Jurkat, Clone E6-1 (cell line): Measurements from ENCODE around the gene RAX.

Experiments used
- DNase-seq: peaks from one replicate; pipeline ENCODE4 v3.0.0-alpha.2; 2011; ENCODE audit warnings: low read depth, low spot score
- H3K4me3 ChIP-seq: 2 replicates; pipeline ENCODE4 v1.5.1; 2011; ENCODE audit warnings: mild to moderate bottlenecking, low read length, control low read depth, moderate library complexity

Gene RAX

GRCh38 chr18:59275406-59275949 is 2.2 kb upstream of the RAX start:
- H3K4me3 ChIP-seq, result no peak overlapping the region
- no peak for DNase-seq

- DNase-seq, result no peak
- H3K4me3 ChIP-seq, result no peak overlapping the region
Observed at GRCh38 chr18:59274533-59274928, 1.3 kb upstream of the RAX start.

GRCh38 chr18:59273759-59274532 is 692 bp upstream of the RAX start:
- DNase-seq, result no peak
- no peak overlapping the region for H3K4me3 ChIP-seq

GRCh38 chr18:59272221-59272888 is 899 bp downstream of the RAX start:
- no peak overlapping the region for H3K4me3 ChIP-seq
- DNase-seq, result no peak

GRCh38 chr18:59271606-59272220 is 1.5 kb downstream of the RAX start:
- no peak overlapping the region for H3K4me3 ChIP-seq
- no peak for DNase-seq

DNA sequence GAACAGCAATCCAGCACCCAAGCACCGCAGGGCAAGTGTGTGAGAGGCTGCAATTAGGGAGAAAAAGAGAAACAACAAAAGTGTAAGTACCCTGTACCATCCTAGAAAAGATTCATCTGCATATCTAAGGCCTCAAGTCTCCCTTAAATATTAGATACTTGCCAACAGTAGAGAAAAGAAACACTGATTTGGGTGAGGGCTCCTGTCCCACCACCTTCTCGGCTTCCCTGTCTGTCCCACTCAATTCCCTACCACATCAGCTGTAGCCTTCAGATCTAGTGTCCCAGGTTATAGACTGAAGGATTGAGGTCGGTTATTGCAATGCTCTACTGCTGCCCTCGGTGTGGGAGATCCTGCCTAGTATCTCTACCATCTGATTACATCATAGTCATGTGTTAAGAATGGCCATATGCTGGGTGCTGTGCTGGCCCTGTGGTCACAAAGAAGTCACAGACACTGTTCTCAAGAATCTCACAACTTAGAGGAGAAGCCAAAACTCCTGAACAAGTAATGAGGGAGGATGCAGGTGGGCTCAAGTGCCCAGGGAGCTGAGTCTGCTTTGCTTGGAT is 2.5 kb downstream of the RAX start:
- no peak overlapping the region for H3K4me3 ChIP-seq
- no peak for DNase-seq

DNA sequence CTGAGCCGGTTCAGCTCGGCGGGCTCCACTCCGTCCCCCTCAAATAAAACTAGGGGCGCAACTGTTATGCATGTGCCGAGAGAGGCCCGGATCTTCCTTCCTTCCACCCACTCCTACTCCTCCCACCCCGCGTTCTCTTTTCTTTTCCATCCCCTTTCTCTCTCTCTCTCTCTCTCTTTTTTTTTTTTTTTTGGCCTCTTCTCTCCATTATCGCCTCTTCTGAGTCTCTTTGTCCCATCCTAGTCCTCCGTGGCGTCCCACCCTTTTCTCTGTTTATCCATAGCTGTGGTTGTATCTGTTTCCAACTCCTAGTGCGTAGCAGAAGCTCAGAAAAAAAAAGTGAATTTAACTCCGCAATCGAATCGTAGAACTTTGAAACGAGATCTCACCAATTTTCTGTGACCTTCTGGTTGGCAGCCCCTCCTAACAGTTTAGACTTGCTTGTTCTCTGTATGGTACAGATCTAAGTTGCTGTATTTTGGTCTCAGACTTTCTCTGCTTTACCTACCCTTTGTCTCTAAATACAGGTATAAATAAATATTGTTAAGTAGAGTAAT is 3.6 kb downstream of the RAX start:
- no peak overlapping the region for H3K4me3 ChIP-seq
- no peak for DNase-seq

DNA sequence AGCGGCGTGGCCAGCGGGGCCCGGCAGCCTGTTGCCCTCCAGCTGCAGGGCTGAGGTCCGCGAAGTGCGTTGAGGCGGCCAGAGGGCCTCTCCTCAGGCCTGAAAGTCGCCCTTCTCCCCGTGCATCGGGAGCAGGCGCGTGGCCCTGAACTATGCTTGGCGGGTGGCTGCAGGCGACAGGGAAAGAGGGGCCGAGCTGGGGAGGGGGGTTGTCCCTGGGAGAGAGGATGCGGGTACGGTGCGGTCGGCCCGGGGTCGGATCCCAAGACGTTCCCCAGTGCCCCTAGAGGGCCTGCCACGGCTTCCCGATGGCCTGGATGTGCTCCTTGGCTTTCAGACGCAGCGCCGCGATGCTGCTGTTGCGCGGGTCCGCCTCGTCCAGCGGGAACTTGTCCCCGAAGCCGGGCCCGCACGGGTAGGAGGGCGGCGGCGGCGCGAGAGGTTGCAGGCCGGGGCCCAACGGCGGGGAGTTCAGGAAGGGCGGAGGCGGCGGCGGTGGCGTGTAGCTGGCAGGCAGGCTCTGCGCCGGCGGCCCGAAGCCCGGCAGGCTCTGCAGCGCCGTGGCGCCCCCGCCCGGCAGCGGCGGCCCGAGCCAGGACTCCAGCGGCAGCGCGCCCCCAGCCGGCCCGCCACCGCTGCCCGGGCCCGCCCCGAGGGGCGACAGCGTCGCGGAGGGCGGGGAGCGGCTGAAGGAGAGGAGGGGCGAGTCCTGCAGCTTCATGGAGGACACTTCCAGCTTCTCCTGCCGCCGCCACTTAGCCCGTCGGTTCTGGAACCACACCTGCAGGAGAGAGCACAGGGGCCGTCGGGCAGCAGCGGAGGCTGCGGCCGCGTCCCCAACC is 4.3 kb downstream of the RAX start:
- no peak for DNase-seq
- H3K4me3 ChIP-seq, result no peak overlapping the region

GRCh38 chr18:59268127-59268720 is 5.0 kb downstream of the RAX start:
- H3K4me3 ChIP-seq, result no peak overlapping the region
- DNase-seq, result no peak

GRCh38 chr18:59267503-59268126 is 5.6 kb downstream of the RAX start:
- H3K4me3 ChIP-seq, result no peak overlapping the region
- DNase-seq, result no peak

GRCh38 chr18:59266886-59267502 is 6.3 kb downstream of the RAX start:
- no peak for DNase-seq
- H3K4me3 ChIP-seq, result no peak overlapping the region

DNA sequence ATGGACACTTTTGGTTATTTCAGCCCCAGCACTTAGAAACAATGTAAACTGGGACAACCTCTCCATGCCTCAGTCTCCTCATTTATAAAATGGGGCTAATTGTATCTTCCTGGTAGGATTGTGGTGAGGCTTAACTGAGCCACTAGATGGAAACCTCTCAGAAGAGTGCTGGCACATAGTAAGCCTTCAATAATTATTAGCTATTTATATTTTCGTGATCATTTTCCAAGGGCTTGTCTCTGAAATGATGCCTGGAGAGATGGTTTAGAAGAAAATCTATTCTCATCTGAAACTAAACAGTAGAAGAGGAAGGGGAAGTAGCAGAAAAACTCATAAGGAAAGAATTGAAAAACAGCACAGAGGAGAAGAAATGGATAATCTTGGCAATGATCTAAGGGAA is 6.8 kb downstream of the RAX start:
- no peak for DNase-seq
- no peak overlapping the region for H3K4me3 ChIP-seq

DNA sequence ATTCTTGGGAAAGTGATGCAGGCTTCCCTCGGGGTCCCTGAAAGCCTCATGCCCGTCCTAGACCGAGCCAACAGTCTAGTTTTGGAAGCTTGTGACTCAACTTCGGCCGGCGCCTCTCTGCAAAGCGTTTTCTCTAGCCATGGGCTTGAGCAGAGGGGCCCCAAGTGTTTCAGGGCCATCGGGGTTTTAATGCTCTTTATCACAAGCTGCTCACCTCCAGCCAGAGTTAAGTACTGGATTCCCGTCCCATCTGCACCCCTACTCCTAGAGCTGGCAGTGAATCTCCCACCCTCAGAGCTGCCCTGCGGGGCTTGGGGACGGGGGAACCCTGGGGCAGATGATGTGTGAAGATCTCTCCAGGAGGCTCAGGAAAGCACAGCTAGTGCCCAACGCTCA is 7.3 kb downstream of the RAX start:
- no peak overlapping the region for H3K4me3 ChIP-seq
- DNase-seq, result no peak

GRCh38 chr18:59265246-59265973 is 7.8 kb downstream of the RAX start:
- H3K4me3 ChIP-seq, result no peak overlapping the region
- no peak for DNase-seq

- no peak for DNase-seq
- no peak overlapping the region for H3K4me3 ChIP-seq
Observed at GRCh38 chr18:59264651-59265245, 8.5 kb downstream of the RAX start.

DNA sequence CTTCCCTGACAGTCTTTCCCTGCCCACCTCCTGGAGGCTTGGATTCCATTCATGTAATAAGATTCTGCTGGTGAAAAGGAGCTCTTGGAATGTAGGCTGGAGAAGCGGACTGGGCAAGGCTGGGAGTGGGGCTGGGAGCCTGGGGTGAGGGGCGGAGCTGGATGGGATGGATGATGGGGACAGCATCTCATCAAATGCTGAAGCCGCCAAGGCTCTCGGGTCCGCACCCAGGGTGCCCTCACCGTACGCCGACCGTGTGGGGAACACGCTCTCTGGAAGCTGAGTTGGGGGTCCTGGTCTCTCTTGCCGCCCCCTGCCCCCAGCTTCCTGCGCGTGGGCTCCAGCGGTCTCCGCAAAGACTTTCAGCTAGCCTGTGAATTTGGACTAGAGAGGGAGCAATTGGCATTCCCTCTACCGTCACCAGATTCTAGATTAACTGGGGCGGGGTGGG is 9.1 kb downstream of the RAX start:
- H3K4me3 ChIP-seq, result no peak overlapping the region
- DNase-seq, result no peak
